DOHH2 (cell line): ENCODE data around the gene KLHDC8A.
"Not testable (repeated sequence)": the region's sequence is repeated elsewhere in the genome, so short reads cannot be mapped to it uniquely, and the experiment has no call there.

Experiments
- H3F3A ChIP-seq: fragments of 200-600 bp; sonication (generic), shearing (Covaris generic); 2 replicates; pipeline ENCODE4 v1.6.0; 2016; ENCODE audit warnings: antibody characterized with exemption, mild to moderate bottlenecking; ENCODE audit not compliant: control insufficient read depth, insufficient read depth
- H3K27ac ChIP-seq: fragments of 200-600 bp; sonication (generic); 2 replicates; pipeline ENCODE4 v1.5.1; 2014; ENCODE audit warnings: low read depth, mild to moderate bottlenecking, low read length, moderate library complexity
- H3K27me3 ChIP-seq: fragments of 200-600 bp; sonication (generic); 2 replicates; pipeline ENCODE4 v1.6.1; 2014; ENCODE audit warnings: mild to moderate bottlenecking, low read length, mixed read lengths; ENCODE audit not compliant: control insufficient read depth
- H3K36me3 ChIP-seq: fragments of 200-600 bp; sonication (generic); 2 replicates; pipeline ENCODE4 v1.6.1; 2014; ENCODE audit warnings: mild to moderate bottlenecking, low read length, moderate library complexity, mixed read lengths; ENCODE audit not compliant: control insufficient read depth
- H3K4me1 ChIP-seq: fragments of 200-600 bp; sonication (generic); 2 replicates; pipeline ENCODE4 v1.6.1; 2014; ENCODE audit warnings: mild to moderate bottlenecking, low read length, mixed read lengths; ENCODE audit not compliant: control insufficient read depth
- H3K4me2 ChIP-seq: fragments of 200-600 bp; sonication (generic); 2 replicates; pipeline ENCODE4 v1.6.0; 2014; ENCODE audit warnings: mild to moderate bottlenecking, low read length, moderate library complexity
- H3K4me3 ChIP-seq: fragments of 200-600 bp; sonication (generic); 2 replicates; pipeline ENCODE4 v1.5.1; 2014; ENCODE audit warnings: mild to moderate bottlenecking, low read length, mixed read lengths
- H3K79me2 ChIP-seq: fragments of 200-600 bp; sonication (generic); 2 replicates; pipeline ENCODE4 v1.6.1; 2014; ENCODE audit warnings: mild to moderate bottlenecking, low read length, mixed read lengths; ENCODE audit not compliant: control insufficient read depth
- H3K9me2 ChIP-seq: fragments of 200-600 bp; sonication (generic); replicated peaks from 2 replicates; pipeline ENCODE4 v1.6.1; 2014; ENCODE audit warnings: mild to moderate bottlenecking, low read length, mixed read lengths; ENCODE audit not compliant: control insufficient read depth
- H3K9me3 ChIP-seq: fragments of 200-600 bp; sonication (generic); 2 replicates; pipeline ENCODE4 v1.6.1; 2014; ENCODE audit warnings: antibody characterized with exemption, low read length, mixed read lengths; ENCODE audit not compliant: control insufficient read depth, insufficient read depth
- H4K20me1 ChIP-seq: fragments of 200-600 bp; sonication (generic); 2 replicates; pipeline ENCODE4 v1.6.0; 2014; ENCODE audit warnings: low read depth, mild to moderate bottlenecking, antibody characterized with exemption, low read length, moderate library complexity; ENCODE audit not compliant: control insufficient read depth, insufficient read depth
- CTCF ChIP-seq: fragments of 200-600 bp; sonication (generic); IDR thresholded peaks from one replicate; pipeline ENCODE4 v1.5.1; 2014; ENCODE audit warnings: antibody characterized with exemption, mild to moderate bottlenecking, low read depth, low read length; ENCODE audit not compliant: poor library complexity, severe bottlenecking
- EZH2phosphoT487 ChIP-seq: fragments of 200-600 bp; sonication (generic); IDR thresholded peaks from 2 replicates; pipeline ENCODE4 v1.6.1; 2017; ENCODE audit warnings: borderline replicate concordance, mild to moderate bottlenecking, antibody characterized with exemption, low read length, moderate library complexity, mixed read lengths

KLHDC8A gene

GRCh38 chr1:205301205-205301821 lies 55.4 kb downstream of the KLHDC8A start:
- H3K9me2 ChIP-seq: no peaks in the 10 kb centered on the region
- no peaks in the 10 kb centered on the region for H3K9me3 ChIP-seq
- peak overlapping the region; percentile 84 for H3K27ac ChIP-seq
- H3K36me3 ChIP-seq: peaks cover 45% of the 10 kb centered on the region
- peak overlapping the region; percentile 85 for H3K4me2 ChIP-seq
- no peaks in the 10 kb centered on the region for H4K20me1 ChIP-seq
- H3K79me2 ChIP-seq: peaks cover 8% of the 10 kb centered on the region
- H3K27me3 ChIP-seq: no peaks in the 10 kb centered on the region
- H3K4me1 ChIP-seq: peaks cover 63% of the 10 kb centered on the region
- peaks cover 14% of the 10 kb centered on the region for H3F3A ChIP-seq
- peak overlapping the region; percentile 69 for H3K4me3 ChIP-seq
- TF ChIP-seq CTCF (no peak), EZH2phosphoT487 (no peak)

DNA sequence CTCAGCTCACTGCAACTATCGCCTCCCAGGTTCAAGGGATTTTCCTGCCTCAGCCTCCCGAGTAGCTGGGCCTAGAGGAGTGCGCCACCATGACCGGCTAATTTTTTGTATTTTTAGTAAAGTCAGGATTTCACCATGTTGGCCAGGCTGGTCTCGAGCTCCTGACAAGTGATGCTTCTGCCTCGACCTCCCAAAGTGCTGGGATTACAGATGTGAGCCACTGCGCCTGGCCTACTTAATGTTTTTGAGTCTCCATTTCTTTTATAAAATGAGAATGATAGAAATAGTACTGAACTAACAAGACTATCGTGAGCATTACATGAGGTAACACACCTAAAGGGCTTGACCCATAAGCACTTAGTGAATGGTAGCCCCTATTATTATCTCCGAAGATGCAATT lies 56.6 kb downstream of the KLHDC8A start:
- peaks cover 14% of the 10 kb centered on the region for H3F3A ChIP-seq
- H3K27ac ChIP-seq: peak overlapping the region; percentile 84
- no peaks in the 10 kb centered on the region for H3K9me3 ChIP-seq
- no peaks in the 10 kb centered on the region for H4K20me1 ChIP-seq
- H3K4me2 ChIP-seq: peak overlapping the region; percentile 85
- TF ChIP-seq CTCF: no peak
- no peak for TF ChIP-seq EZH2phosphoT487
- H3K27me3 ChIP-seq: no peaks in the 10 kb centered on the region
- peak overlapping the region; percentile 69 for H3K4me3 ChIP-seq
- H3K36me3 ChIP-seq: peaks cover 37% of the 10 kb centered on the region
- H3K79me2 ChIP-seq: peaks cover 8% of the 10 kb centered on the region
- no peaks in the 10 kb centered on the region for H3K9me2 ChIP-seq
- H3K4me1 ChIP-seq: peaks cover 75% of the 10 kb centered on the region

- peaks cover 91% of the 10 kb centered on the region for H3K4me1 ChIP-seq
- H3K27ac ChIP-seq: no peak overlapping the region
- H3F3A ChIP-seq: peaks cover 14% of the 10 kb centered on the region
- no peak overlapping the region for H3K4me3 ChIP-seq
- H4K20me1 ChIP-seq: no peaks in the 10 kb centered on the region
- peaks cover 8% of the 10 kb centered on the region for H3K79me2 ChIP-seq
- H3K36me3 ChIP-seq: peaks cover 19% of the 10 kb centered on the region
- no peak overlapping the region for H3K4me2 ChIP-seq
- no peaks in the 10 kb centered on the region for H3K27me3 ChIP-seq
- H3K9me2 ChIP-seq: no peaks in the 10 kb centered on the region
- no peaks in the 10 kb centered on the region for H3K9me3 ChIP-seq
- TF ChIP-seq CTCF (no peak), EZH2phosphoT487 (no peak)
Observed at GRCh38 chr1:205298191-205298994, 58.3 kb downstream of the KLHDC8A start.

DNA sequence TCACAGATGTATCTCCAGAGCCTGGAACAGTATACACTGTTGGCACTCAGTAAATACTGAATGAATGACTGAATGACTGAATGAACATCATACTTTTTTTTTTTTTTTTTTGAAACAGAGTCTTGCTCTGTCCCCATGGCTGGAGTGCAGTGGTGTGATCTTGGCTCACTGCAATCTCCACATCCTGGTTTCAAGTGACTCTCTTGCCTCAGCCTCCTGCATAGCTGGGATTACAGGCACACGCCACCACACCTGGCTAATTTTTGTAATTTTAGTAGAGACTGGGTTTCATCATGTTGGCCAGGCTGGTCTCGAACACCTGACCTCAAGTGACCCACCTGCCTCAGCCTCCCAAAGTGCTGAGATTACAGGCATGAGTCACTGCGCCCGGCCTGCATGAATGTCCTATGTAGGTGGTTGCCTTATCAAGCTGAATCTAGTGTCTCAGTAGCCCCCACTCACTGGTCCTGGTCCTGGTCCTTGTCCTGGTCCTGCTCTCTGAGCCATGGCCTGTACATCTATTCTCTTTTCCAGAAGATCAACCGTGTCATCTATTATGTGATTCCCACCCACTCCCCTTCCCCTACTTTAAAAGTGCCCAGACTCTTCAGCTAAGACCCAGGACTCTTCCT lies 59.1 kb downstream of the KLHDC8A start:
- H3K4me1 ChIP-seq: peaks cover 90% of the 10 kb centered on the region
- not testable (repeated sequence) for H3K79me2 ChIP-seq, H3K9me3 ChIP-seq, H3K4me3 ChIP-seq, H3K27ac ChIP-seq, H3K4me2 ChIP-seq, H4K20me1 ChIP-seq, H3K27me3 ChIP-seq, H3K9me2 ChIP-seq
- peaks cover 19% of the 10 kb centered on the region for H3F3A ChIP-seq
- H3K36me3 ChIP-seq: peaks cover 13% of the 10 kb centered on the region
